ENCODE measurements around the gene SEMA6B.

SEMA6B gene

GRCh38 chr19:4587527-4587926 is 28.0 kb upstream of the SEMA6B start:
- DNase-seq (ENCODE audit: low read depth in 2 of 2): no peak

- DNase-seq (ENCODE audit: low read depth in 2 of 2): no peak
These were observed 27.2 kb upstream of the SEMA6B start for GRCh38 chr19:4586691-4587090.

- DNase-seq (ENCODE audit: low read depth in 2 of 2): no peak
These were observed 26.8 kb upstream of the SEMA6B start for GRCh38 chr19:4586245-4586644.

- no peak for DNase-seq (ENCODE audit: low read depth in 2 of 2)
These were observed 26.1 kb upstream of the SEMA6B start for GRCh38 chr19:4585556-4585955.

- no peak for DNase-seq (ENCODE audit: low read depth in 2 of 2)
These were observed 25.4 kb upstream of the SEMA6B start for GRCh38 chr19:4584670-4585460.

GRCh38 chr19:4583961-4584669 is 24.6 kb upstream of the SEMA6B start:
- DNase-seq (ENCODE audit: low read depth in 2 of 2): no peak

GRCh38 chr19:4582980-4583842 is 23.7 kb upstream of the SEMA6B start:
- no peak for DNase-seq (ENCODE audit: low read depth in 2 of 2)

- DNase-seq (ENCODE audit: low read depth in 2 of 2): no peak
These were observed 22.4 kb upstream of the SEMA6B start for GRCh38 chr19:4581666-4582553.

- DNase-seq (ENCODE audit: low read depth in 2 of 2): no peak
These were observed 21.6 kb upstream of the SEMA6B start for GRCh38 chr19:4580961-4581665.

- DNase-seq (ENCODE audit: low read depth in 2 of 2): no peak
These were observed 20.8 kb upstream of the SEMA6B start for GRCh38 chr19:4580021-4580901.

GRCh38 chr19:4579389-4579788 is 19.9 kb upstream of the SEMA6B start:
- DNase-seq (ENCODE audit: low read depth in 2 of 2): no peak

- no peak for DNase-seq (ENCODE audit: low read depth in 2 of 2)
These were observed 19.2 kb upstream of the SEMA6B start for GRCh38 chr19:4578552-4579248.

- no peak for DNase-seq (ENCODE audit: low read depth in 2 of 2)
These were observed 17.7 kb upstream of the SEMA6B start for GRCh38 chr19:4577020-4577782.

- DNase-seq (ENCODE audit: low read depth in 2 of 2): peak; percentile 63 to 69
These were observed 16.8 kb upstream of the SEMA6B start for GRCh38 chr19:4576016-4576933.

- no peak for DNase-seq (ENCODE audit: low read depth in 2 of 2)
These were observed 16.0 kb upstream of the SEMA6B start for GRCh38 chr19:4575267-4576015.

GRCh38 chr19:4573682-4574081 is 14.2 kb upstream of the SEMA6B start:
- DNase-seq (ENCODE audit: low read depth in 2 of 2): no peak
